ENCODE measurements around the gene NUP188. TPM values are rescaled to one million over a fixed set of nuclear protein-coding genes. Genes with fewer than 3 reads are reported as not detected.

The NUP188 gene
- total RNA-seq, 1 donor = 30.0 TPM

- Histone ChIP-seq H3K36me3 (ENCODE audit: insufficient read depth, low read length) (peaks cover 30% of the 10 kb centered on the region), H3K79me2 (ENCODE audit: insufficient read depth, low read length) (peaks cover 58% of the 10 kb centered on the region), H3K4me1 (ENCODE audit: insufficient read depth, low read length) (peaks cover 6% of the 10 kb centered on the region)
These were observed 44.4 kb upstream of the NUP188 start for GRCh38 chr9:128903079-128903461.

GRCh38 chr9:128903871-128904620, 43.5 kb upstream of the NUP188 start:
- peaks cover 5% of the 10 kb centered on the region for H4K20me1 ChIP-seq (ENCODE audit: insufficient read depth, low read length)

More at GRCh38 chr9:128903079-128903461, 44.4 kb upstream of the NUP188 start:
- no peak overlapping the region for H3K27ac ChIP-seq (ENCODE audit: low read depth, low read length)
- H3K27me3 ChIP-seq (ENCODE audit: insufficient read depth, low read length) = no peaks in the 10 kb centered on the region
- H3K9me3 ChIP-seq (ENCODE audit: low read depth, low read length) = no peaks in the 10 kb centered on the region
- no peak for DNase-seq (ENCODE audit: insufficient read length, low spot score, missing footprints)
- H2AFZ ChIP-seq (ENCODE audit: low read length) = no peak overlapping the region
- no peak overlapping the region for H3K4me3 ChIP-seq (ENCODE audit: insufficient read depth, low read length)
- no peak overlapping the region for H3K4me2 ChIP-seq (ENCODE audit: insufficient read depth, low read length)
- peaks cover 3% of the 10 kb centered on the region for H4K20me1 ChIP-seq (ENCODE audit: insufficient read depth, low read length)
- no peak for TF ChIP-seq CTCF (IDR thresholded peaks at IDR 0.05; ENCODE audit: extremely low read depth, low read depth, low read length)

GRCh38 chr9:128905964-128906363, 41.5 kb upstream of the NUP188 start:
- Histone ChIP-seq H3K4me1 (ENCODE audit: insufficient read depth, low read length) (no peaks in the 10 kb centered on the region), H3K4me3 (ENCODE audit: insufficient read depth, low read length) (no peak overlapping the region), H3K36me3 (ENCODE audit: insufficient read depth, low read length) (peaks cover 39% of the 10 kb centered on the region), H2AFZ (ENCODE audit: low read length) (no peak overlapping the region), H3K27me3 (ENCODE audit: insufficient read depth, low read length) (no peaks in the 10 kb centered on the region), H3K79me2 (ENCODE audit: insufficient read depth, low read length) (peaks cover 62% of the 10 kb centered on the region), H3K9me3 (ENCODE audit: low read depth, low read length) (no peaks in the 10 kb centered on the region), H3K27ac (ENCODE audit: low read depth, low read length) (no peak overlapping the region), H3K4me2 (ENCODE audit: insufficient read depth, low read length) (no peak overlapping the region), H4K20me1 (ENCODE audit: insufficient read depth, low read length) (peaks cover 6% of the 10 kb centered on the region)
- TF ChIP-seq CTCF (IDR thresholded peaks at IDR 0.05; ENCODE audit: extremely low read depth, low read depth, low read length) = no peak
- peak; percentile 48 for DNase-seq (ENCODE audit: insufficient read length, low spot score, missing footprints)

More at GRCh38 chr9:128903871-128904620, 43.5 kb upstream of the NUP188 start:
- Histone ChIP-seq H3K36me3 (ENCODE audit: insufficient read depth, low read length) (peaks cover 30% of the 10 kb centered on the region), H3K27me3 (ENCODE audit: insufficient read depth, low read length) (no peaks in the 10 kb centered on the region), H3K79me2 (ENCODE audit: insufficient read depth, low read length) (peaks cover 58% of the 10 kb centered on the region), H3K27ac (ENCODE audit: low read depth, low read length) (peak overlapping the region; percentile 42), H3K4me1 (ENCODE audit: insufficient read depth, low read length) (peaks cover 6% of the 10 kb centered on the region), H3K4me2 (ENCODE audit: insufficient read depth, low read length) (no peak overlapping the region), H2AFZ (ENCODE audit: low read length) (no peak overlapping the region), H3K9me3 (ENCODE audit: low read depth, low read length) (no peaks in the 10 kb centered on the region), H3K4me3 (ENCODE audit: insufficient read depth, low read length) (no peak overlapping the region)
- DNase-seq (ENCODE audit: insufficient read length, low spot score, missing footprints) = peak; percentile 50
- TF ChIP-seq CTCF (IDR thresholded peaks at IDR 0.05; ENCODE audit: extremely low read depth, low read depth, low read length) = no peak

GRCh38 chr9:128906741-128907140, 40.8 kb upstream of the NUP188 start:
- Histone ChIP-seq H3K79me2 (ENCODE audit: insufficient read depth, low read length) (peaks cover 61% of the 10 kb centered on the region), H3K9me3 (ENCODE audit: low read depth, low read length) (no peaks in the 10 kb centered on the region), H3K27ac (ENCODE audit: low read depth, low read length) (no peak overlapping the region), H3K36me3 (ENCODE audit: insufficient read depth, low read length) (peaks cover 37% of the 10 kb centered on the region), H3K27me3 (ENCODE audit: insufficient read depth, low read length) (no peaks in the 10 kb centered on the region), H3K4me1 (ENCODE audit: insufficient read depth, low read length) (peaks cover 6% of the 10 kb centered on the region), H3K4me2 (ENCODE audit: insufficient read depth, low read length) (no peak overlapping the region), H2AFZ (ENCODE audit: low read length) (no peak overlapping the region), H3K4me3 (ENCODE audit: insufficient read depth, low read length) (no peak overlapping the region), H4K20me1 (ENCODE audit: insufficient read depth, low read length) (peaks cover 6% of the 10 kb centered on the region)
- DNase-seq (ENCODE audit: insufficient read length, low spot score, missing footprints) = no peak
- TF ChIP-seq CTCF (IDR thresholded peaks at IDR 0.05; ENCODE audit: extremely low read depth, low read depth, low read length) = no peak

All from osteoblast (primary cell).